Upper lobe of right lung (tissue), 1 donor: ENCODE data around the gene CEACAM18. TPM values are rescaled to one million over a fixed set of nuclear protein-coding genes. Genes with fewer than 3 reads are reported as not detected.
"Not testable (repeated sequence)": the region's sequence is repeated elsewhere in the genome, so short reads cannot be mapped to it uniquely, and the experiment has no call there.

Experiments used
- ATAC-seq: fragments of 200-7000 bp; cut with Tn5 transposase; one replicate; pipeline ENCODE4 v1.9.1; 2020; ENCODE audit warnings: mild to moderate bottlenecking, moderate library complexity
- DNase-seq: peaks from one replicate; pipeline ENCODE4 v3.0.0-alpha.2; 2020
- H3K27ac ChIP-seq: fragments of 200-600 bp; one replicate; pipeline ENCODE4 v1.8.0; 2022
- H3K27me3 ChIP-seq: fragments of 200-600 bp; one replicate; pipeline ENCODE4 v1.8.0; 2022; ENCODE audit warnings: mild to moderate bottlenecking
- H3K36me3 ChIP-seq: fragments of 200-600 bp; one replicate; pipeline ENCODE4 v1.8.0; 2022
- H3K4me1 ChIP-seq: fragments of 200-600 bp; one replicate; pipeline ENCODE4 v1.8.0; 2022
- H3K4me3 ChIP-seq: fragments of 200-600 bp; one replicate; pipeline ENCODE4 v1.8.0; 2022; ENCODE audit warnings: mild to moderate bottlenecking
- H3K9me3 ChIP-seq: fragments of 200-600 bp; one replicate; pipeline ENCODE4 v1.8.0; 2022
- intact Hi-C: fragments of 100-400 bp; cut with DNase I; formaldehyde crosslinking; loops from one replicate; pipeline ENCODE4 v1.11.0; 2022
- total RNA-seq: library from RNA; stranded (reverse); fragmentation: NEBNext Ultra II Directional; extraction: Animal tissue kit (Norgen Biotek cat#: 25700); gene quantifications from one replicate; pipeline ENCODE4 v1.2.1, GENCODE V29; 2021
- TF ChIP-seq, protein P1 (sequence below): fragments of 200-600 bp; IDR thresholded peaks from one replicate; pipeline ENCODE4 v1.8.0; 2022; ENCODE audit warnings: antibody characterized with exemption
- donor health status: DM: no; HTN: yes; CAD: no; lungs with severe emphysema.

Gene CEACAM18
- total RNA-seq, 1 donor from 2014 or later: not detected

DNA sequence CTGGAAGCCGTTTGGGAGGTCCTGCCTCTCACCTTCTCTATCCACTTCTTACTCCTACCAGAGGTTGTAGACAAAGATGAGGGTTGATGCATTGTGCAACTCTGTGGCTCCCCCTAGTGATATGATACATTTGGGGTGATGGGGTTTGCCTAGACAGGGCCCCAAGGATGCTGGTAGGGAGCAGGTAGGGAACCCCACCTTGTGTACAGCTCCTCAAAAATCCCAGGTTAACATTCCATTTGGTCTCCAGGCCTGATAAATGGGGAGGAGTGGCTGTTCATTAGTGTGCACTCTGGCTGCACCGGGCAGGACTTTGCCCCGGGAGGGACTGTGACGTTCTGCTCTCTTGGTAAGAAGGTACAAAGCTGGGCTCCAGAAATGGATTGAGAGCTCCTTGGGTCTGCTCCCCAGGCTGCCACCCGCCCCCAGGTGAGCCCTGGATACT lies 39.3 kb upstream of the CEACAM18 start:
- Histone ChIP-seq H3K4me3 (no peak overlapping the region), H3K36me3 (no peaks in the 10 kb centered on the region), H3K27ac (no peak overlapping the region), H3K9me3 (no peaks in the 10 kb centered on the region), H3K27me3 (peaks cover 44% of the 10 kb centered on the region), H3K4me1 (peaks cover 6% of the 10 kb centered on the region)
- DNase-seq (peak; percentile 35), ATAC-seq (peak; percentile 70)
- TF ChIP-seq, protein P1, sequence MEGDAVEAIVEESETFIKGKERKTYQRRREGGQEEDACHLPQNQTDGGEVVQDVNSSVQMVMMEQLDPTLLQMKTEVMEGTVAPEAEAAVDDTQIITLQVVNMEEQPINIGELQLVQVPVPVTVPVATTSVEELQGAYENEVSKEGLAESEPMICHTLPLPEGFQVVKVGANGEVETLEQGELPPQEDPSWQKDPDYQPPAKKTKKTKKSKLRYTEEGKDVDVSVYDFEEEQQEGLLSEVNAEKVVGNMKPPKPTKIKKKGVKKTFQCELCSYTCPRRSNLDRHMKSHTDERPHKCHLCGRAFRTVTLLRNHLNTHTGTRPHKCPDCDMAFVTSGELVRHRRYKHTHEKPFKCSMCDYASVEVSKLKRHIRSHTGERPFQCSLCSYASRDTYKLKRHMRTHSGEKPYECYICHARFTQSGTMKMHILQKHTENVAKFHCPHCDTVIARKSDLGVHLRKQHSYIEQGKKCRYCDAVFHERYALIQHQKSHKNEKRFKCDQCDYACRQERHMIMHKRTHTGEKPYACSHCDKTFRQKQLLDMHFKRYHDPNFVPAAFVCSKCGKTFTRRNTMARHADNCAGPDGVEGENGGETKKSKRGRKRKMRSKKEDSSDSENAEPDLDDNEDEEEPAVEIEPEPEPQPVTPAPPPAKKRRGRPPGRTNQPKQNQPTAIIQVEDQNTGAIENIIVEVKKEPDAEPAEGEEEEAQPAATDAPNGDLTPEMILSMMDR: peak; percentile 38
- intact Hi-C loops: no loop called here

DNA sequence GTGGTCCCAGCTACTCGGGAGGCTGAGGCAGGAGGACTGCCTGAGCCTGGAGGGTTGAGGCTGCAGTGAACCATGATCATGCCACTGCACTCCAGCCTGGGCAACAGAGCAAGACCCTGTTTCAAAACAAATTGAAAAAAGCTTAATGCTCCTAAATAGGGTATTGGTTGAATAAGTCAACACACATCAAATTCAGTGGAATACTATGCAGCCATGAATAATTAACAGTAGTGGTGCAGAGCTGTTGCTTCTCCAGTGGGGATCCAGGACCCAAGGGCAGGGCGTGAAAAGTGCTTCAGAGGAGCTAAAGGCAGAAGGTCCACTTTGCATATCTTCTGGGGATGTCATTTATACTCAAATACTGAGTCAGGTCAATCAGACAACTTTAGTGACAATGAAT lies 38.3 kb upstream of the CEACAM18 start:
- ATAC-seq (no peak), DNase-seq (peak; percentile 6)
- H3K9me3 ChIP-seq: no peaks in the 10 kb centered on the region
- intact Hi-C loops: no loop called here
- TF ChIP-seq, protein P1: no peak
- H3K4me1 ChIP-seq: peaks cover 6% of the 10 kb centered on the region
- no peak overlapping the region for H3K27ac ChIP-seq
- no peaks in the 10 kb centered on the region for H3K36me3 ChIP-seq
- H3K27me3 ChIP-seq: peaks cover 44% of the 10 kb centered on the region
- H3K4me3 ChIP-seq: no peak overlapping the region

DNA sequence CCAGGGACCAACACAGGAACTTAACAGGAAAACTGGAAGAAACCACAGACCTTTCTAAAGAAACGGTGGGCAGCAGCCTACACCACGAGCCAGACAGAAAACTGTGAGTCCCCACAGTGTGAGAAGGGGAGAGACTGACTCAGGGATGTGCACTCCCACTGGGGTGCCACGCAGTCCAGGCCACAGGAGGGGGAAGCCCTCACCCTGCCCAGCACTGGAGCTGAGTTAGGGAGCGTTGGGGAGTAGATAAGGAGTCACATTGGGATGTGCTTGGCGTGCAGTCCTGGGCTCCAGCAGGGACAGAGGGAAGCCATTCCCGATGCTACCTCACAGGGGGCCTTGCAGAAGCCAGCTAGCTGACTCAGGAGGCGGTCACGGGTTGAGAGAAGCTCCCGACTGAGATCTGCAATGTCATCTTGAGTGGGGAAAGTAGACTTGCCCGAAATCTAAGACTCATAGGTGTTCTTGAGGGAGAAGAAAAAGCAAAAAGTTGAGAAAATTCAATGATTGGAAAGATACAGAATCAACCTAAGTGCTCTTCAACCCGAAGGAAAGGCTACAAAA lies 37.4 kb upstream of the CEACAM18 start:
- Histone ChIP-seq H3K27me3 (peaks cover 37% of the 10 kb centered on the region), H3K4me3 (no peak overlapping the region), H3K4me1 (peaks cover 6% of the 10 kb centered on the region), H3K27ac (no peak overlapping the region), H3K9me3 (no peaks in the 10 kb centered on the region), H3K36me3 (no peaks in the 10 kb centered on the region)
- TF ChIP-seq, protein P1: no peak
- intact Hi-C loops: no loop called here
- DNase-seq (peak; percentile 62), ATAC-seq (peak; percentile 34)

DNA sequence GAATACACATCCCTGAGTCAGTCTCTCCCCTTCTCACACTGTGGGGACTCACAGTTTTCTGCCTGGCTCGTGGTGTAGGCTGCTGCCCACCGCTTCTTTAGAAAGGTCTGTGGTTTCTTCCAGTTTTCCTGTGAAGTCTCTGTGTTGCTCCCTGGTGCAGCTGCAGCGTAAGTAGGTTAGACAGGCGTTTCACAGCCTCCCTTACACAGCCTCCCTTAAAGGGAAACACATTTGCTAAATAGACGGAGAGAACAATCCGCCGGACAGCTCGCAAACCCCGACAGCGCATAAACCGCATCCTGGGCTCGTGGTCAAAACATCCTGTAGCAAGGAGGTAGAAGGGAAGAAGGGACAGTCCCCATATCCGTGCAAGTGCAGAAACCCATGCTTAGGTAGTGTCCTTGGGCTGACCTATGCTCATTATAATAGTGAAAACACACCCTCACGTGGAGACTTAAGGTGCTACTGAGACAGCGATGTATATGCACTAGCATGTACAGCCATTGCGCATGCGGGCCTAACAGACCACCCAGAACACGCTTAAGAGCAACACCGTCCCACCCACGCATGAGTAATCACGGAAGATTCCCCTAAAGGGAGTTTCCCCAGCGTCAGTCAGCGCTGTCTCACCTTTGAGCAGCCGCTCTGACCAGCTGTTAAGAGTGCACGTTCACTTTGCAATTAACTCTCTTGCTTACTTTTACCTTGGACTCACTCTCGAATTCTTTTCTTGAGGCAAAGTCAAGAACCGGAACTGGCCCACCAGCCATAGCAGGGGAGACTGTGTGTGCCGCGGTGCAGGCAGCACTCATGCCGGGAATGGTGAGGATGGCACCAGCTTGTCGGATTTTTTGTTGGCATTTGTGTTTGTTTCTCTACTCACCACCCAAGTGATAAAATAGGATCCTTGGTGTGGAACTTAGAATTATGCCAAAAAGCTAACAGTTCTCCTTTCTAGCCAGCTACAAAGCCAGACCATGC lies 36.6 kb upstream of the CEACAM18 start:
- ATAC-seq (peak; percentile 66), DNase-seq (peak; percentile 63)
- Histone ChIP-seq H3K27me3 (peaks cover 30% of the 10 kb centered on the region), H3K4me3 (no peak overlapping the region), H3K36me3 (no peaks in the 10 kb centered on the region), H3K9me3 (no peaks in the 10 kb centered on the region), H3K4me1 (peaks cover 6% of the 10 kb centered on the region), H3K27ac (no peak overlapping the region)
- TF ChIP-seq, protein P1: no peak
- intact Hi-C loops: no loop called here

DNA sequence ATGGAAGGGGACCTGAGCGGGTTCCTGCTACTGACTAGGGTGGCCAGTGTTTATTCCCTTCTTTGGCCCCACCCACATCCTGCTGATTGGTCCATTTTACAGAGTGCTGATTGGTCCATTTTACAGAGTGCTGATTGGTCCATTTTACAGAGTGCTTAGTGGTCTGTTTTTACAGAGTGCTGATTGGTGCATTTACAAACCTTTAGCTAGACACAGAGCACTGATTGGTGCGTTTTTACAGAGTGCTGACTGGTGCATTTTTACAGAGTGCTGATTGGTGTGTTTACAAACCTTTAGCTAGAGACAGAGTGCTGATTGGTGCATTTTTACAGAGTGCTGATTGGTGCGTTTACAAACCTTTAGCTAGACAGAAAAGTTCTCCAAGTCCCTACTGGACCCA lies 30.8 kb upstream of the CEACAM18 start:
- DNase-seq, H3K4me1 ChIP-seq, intact Hi-C loops: not testable (repeated sequence)

DNA sequence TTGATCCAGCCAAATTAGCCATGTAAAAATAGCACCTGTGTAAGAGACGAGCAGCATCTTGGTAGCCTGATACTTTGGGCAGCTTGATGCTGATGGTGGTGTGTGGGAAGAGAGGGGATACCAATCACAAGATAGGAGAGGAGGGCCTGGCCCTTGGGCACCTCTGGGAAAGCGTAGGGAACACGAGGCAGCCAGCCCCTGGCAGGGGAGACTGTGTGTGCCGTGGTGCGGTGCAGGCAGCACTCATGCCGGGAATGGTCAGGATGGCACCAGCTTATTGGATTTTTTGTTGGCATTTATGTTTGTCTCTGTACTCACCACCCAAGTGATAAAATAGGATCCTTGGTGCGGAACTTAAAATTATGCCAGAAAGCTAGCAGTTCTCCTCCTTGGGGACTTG lies 30.3 kb upstream of the CEACAM18 start:
- Histone ChIP-seq H3K36me3 (no peaks in the 10 kb centered on the region), H3K9me3 (no peaks in the 10 kb centered on the region), H3K4me3 (no peak overlapping the region), H3K27me3 (peaks cover 5% of the 10 kb centered on the region), H3K27ac (no peak overlapping the region), H3K4me1 (no peaks in the 10 kb centered on the region)
- ATAC-seq (no peak), DNase-seq (no peak)
- TF ChIP-seq, protein P1: no peak
- intact Hi-C loops: no loop called here

More for the DNA sequence above, 30.8 kb upstream of the CEACAM18 start:
- H3K9me3 ChIP-seq, ATAC-seq, H3K27ac ChIP-seq, H3K27me3 ChIP-seq, H3K4me3 ChIP-seq, H3K36me3 ChIP-seq: not testable (repeated sequence)
